WTC11 (cell line): ENCODE measurements around the gene IQSEC1.

Experiments used
- CREB1 ChIP-seq: sonication (generic); formaldehyde crosslinking; IDR thresholded peaks from 2 replicates; pipeline ENCODE4 v1.8.0; 2023; ENCODE audit warnings: mild to moderate bottlenecking, missing genetic modification reagents
- CREM ChIP-seq: sonication (generic); formaldehyde crosslinking; IDR thresholded peaks from 2 replicates; pipeline ENCODE4 v1.8.1; 2022; ENCODE audit warnings: mild to moderate bottlenecking, missing genetic modification reagents, moderate library complexity
- CTCF ChIP-seq: fragments of 200-600 bp; IDR thresholded peaks from 2 replicates; pipeline ENCODE4 v1.8.0; 2022; ENCODE audit warnings: antibody characterized with exemption
- ESRRA ChIP-seq: sonication (generic); formaldehyde crosslinking; IDR thresholded peaks from 2 replicates; pipeline ENCODE4 v1.8.1; 2022; ENCODE audit warnings: mild to moderate bottlenecking, missing genetic modification reagents, borderline replicate concordance
- ETV6 ChIP-seq: sonication (generic); formaldehyde crosslinking; IDR thresholded peaks from 2 replicates; pipeline ENCODE4 v1.8.1; 2022; ENCODE audit warnings: mild to moderate bottlenecking, missing genetic modification reagents
- FOXP1 ChIP-seq: sonication (generic); formaldehyde crosslinking; IDR thresholded peaks from 2 replicates; pipeline ENCODE4 v1.8.0; 2022; ENCODE audit warnings: missing genetic modification reagents, mild to moderate bottlenecking, moderate library complexity, borderline replicate concordance
- JUN ChIP-seq: sonication (generic); formaldehyde crosslinking; IDR thresholded peaks from 2 replicates; pipeline ENCODE4 v1.8.0; 2023; ENCODE audit warnings: mild to moderate bottlenecking, missing genetic modification reagents
- MAX ChIP-seq: sonication (generic); formaldehyde crosslinking; IDR thresholded peaks from 2 replicates; pipeline ENCODE4 v1.8.0; 2022; ENCODE audit warnings: mild to moderate bottlenecking, missing genetic modification reagents
- USF1 ChIP-seq: sonication (generic); formaldehyde crosslinking; IDR thresholded peaks from 2 replicates; pipeline ENCODE4 v1.8.0; 2022; ENCODE audit warnings: mild to moderate bottlenecking, missing genetic modification reagents
- ZNF263 ChIP-seq: sonication (generic); formaldehyde crosslinking; IDR thresholded peaks from 2 replicates; pipeline ENCODE4 v1.8.1; 2022; ENCODE audit warnings: low read depth, mild to moderate bottlenecking, moderate library complexity, missing genetic modification reagents
- ZSCAN18 ChIP-seq: fragments of 250-450 bp; sonication (Bioruptor Pico); IDR thresholded peaks from 2 replicates; pipeline ENCODE4 v2.1.2; 2022; ENCODE audit warnings: mild to moderate bottlenecking, moderate library complexity

- TF ChIP-seq USF1 (CRISPR knock-in tag) (no peak), ZNF263 (no peak), CTCF (no peak), CREB1 (CRISPR knock-in tag) (no peak), MAX (no peak), ESRRA (CRISPR knock-in tag) (no peak), FOXP1 (CRISPR knock-in tag) (no peak), CREM (CRISPR knock-in tag) (no peak), ZSCAN18 (CRISPR knock-in tag) (no peak), ETV6 (no peak), JUN (CRISPR knock-in tag) (no peak)
Observed at GRCh38 chr3:12999147-13000140, 73.8 kb downstream of the IQSEC1 start.
